NK-92 (cell line): ENCODE measurements around the gene TROAP.
"Not testable (repeated sequence)": the region's sequence is repeated elsewhere in the genome, so short reads cannot be mapped to it uniquely, and the experiment has no call there.

ENCODE experiments used
- DNase-seq: peaks from one replicate; lab custom pipeline; 2025; ENCODE audit not compliant: unreplicated experiment; lab: John Stamatoyannopoulos, UW

The TROAP gene

DNA sequence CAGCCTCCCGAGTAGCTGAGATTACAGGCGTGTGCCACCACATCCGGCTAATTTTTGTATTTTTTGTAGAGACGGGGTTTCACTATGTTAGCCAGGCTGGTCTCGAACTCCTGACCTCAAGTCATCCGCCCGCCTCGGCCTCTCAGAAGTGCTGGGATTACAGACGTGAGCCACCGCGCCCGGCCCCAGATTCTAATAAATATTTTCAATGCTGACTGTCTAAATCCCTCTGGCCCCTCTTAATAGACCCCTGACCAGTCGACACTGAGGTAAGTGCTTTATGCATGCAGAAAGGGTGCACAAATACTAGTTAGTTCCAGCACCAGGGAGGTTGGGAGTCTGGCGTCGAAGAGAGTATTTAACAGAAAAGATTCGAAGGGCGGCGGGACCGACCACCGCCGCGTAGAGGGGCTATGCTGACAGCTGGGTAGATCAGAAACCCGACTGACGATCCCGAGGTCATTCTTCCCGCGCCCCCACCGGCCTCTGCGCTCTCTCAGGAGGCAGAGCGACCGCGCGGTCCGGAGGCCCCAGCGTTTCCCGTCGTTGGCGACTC, 43.1 kb downstream of the TROAP start:
- no peak for DNase-seq

DNA sequence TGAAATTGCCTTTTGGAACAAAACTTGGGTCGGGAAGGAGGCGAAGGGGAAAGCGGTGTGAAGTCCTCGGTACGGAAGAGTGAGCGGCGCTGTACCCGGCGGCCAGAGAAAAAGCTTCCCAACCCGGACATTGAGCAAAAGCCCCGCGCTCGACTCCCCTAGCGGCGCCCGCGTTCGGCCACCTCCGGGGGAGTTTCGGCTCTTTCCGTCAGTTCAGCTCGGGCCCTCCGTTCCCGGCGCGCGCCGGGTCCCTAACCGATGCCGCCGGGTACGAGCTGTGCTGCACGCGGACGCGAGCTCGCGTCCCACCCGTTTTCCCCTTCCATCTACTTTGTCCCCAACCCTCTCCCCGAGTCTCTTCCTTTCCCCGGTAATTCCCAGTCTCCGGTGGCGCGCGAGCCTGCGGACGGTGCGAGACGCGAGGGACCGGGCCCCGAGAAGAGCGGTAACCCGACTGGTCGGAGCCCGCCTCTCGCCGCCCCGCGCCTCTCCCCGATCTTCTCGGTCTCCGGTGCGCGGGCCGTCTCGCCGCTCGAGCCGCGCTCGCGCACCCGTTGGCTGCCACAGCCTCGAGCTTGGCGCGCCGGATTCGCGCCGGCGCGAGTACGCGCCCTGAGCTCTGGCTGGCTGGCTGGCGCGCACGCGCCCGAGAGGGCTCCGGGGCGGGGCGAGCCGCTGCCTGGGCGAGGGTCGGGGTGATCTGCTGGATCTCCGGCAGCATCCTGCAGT, 43.8 kb downstream of the TROAP start:
- no peak for DNase-seq

DNA sequence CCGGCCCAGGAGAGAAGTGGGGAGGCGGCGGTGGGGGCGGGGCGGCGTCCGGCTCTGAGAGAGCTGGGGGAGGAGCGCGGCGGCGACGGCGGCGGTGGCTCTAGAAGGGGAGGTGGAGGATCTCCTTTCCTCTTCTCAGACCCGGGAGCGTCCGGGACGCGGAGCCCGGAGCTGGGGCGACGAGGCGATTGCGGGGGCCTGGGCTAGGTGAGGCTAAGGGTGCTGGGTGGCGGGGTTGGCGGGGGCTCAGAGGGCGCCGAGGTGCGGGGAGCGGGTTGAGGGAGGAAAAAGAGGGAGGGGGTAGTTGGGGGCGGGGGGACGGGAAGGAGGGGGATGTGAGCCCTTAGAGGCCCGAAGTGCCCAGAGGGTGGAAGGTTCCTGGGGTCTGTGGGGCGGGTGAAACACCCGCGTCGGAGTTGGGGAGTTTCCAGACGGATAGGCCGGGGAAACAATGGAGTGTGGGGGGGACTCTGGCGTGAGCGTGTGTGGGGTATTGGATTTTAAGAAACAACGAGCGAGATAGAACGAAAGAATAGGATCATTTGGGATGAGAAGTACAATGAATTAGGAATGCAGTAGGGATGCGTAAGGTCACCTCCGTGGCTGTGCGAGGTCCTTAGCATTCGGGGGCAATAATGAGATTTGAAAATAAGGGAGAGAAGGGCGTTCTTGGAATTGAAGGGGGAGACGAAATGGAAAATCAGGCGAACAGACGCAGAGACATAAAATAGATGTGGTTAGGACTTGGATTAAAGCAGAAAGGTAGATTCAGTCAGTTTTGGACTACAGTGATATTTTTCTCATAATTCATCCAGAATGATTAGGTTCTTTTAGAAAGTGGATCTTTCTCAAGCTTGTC, 44.6 kb downstream of the TROAP start, which contains the start of gene SPATS2:
TSS of gene SPATS2 (plus strand) at position 82 of the 859 bp plus-strand sequence. CDS start 93,551 bp downstream, outside the sequence.
- no peak for DNase-seq

- DNase-seq, result no peak
Measured at GRCh38 chr12:49368240-49368600, 45.2 kb downstream of the TROAP start.

GRCh38 chr12:49369411-49370145, 46.5 kb downstream of the TROAP start:
- no peak for DNase-seq

GRCh38 chr12:49370539-49370938, 47.5 kb downstream of the TROAP start:
- DNase-seq, result no peak

DNA sequence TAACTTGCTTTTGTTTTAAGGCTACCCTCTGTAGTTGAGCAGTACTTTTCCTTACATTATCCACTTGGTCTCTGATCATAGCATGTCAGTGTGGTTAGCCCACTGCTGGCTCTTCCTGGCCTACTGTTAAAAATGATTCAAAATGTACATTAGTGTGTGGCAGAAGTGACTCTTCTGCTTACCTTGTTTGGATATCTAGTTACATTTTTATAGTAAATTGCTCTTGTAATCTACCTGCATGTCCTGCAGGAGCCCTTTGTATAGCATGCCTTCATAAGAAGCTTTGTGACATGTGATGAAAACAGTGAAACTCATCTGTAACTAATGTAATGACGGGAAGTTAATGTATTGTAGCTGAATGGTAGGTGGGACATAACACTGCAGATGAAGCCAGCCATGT, 52.4 kb downstream of the TROAP start:
- no peak for DNase-seq

DNA sequence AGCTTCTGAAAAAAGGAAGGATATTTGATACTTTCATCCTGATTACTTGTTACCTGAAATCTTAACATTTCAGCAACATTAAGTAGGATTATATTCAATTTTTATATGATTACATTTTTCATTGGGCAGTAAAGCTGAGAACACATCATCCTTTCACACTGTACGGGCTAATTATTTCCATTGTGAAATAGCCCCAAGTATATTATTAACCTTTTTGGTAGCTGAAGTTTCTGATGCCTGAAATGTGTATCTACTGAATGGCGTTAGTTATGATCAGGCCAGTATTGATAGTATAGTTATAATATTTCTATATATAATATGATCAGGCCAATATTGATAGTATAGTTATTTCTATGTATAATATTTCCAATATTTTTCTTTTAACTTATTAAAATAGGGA, 54.3 kb downstream of the TROAP start:
- DNase-seq, result no peak

- DNase-seq, result not testable (repeated sequence)
Measured at GRCh38 chr12:49380184-49380583, 57.1 kb downstream of the TROAP start.
